T-helper 1 cell treated with Interleukin-12 subunit alpha and Interleukin-12 subunit beta and Interleukin-4 antibody, amounts not matched to agents 30 μg/mL and 1 μg/mL, for 36 hours (primary cell): Measurements from ENCODE around the gene ESPL1.

Experiments used
- H3K27ac Mint-ChIP-seq: one replicate; pipeline ENCODE4 v1.8.0; 2021; ENCODE audit warnings: mild to moderate bottlenecking, mixed read lengths
- H3K27me3 Mint-ChIP-seq: one replicate; pipeline ENCODE4 v1.8.0; 2021; ENCODE audit warnings: low read depth, mixed read lengths
- H3K36me3 Mint-ChIP-seq: one replicate; pipeline ENCODE4 v1.8.0; 2021; ENCODE audit warnings: low read depth, mixed read lengths
- H3K4me1 Mint-ChIP-seq: one replicate; pipeline ENCODE4 v1.8.0; 2021; ENCODE audit warnings: low read depth, mixed read lengths
- H3K4me3 Mint-ChIP-seq: one replicate; pipeline ENCODE4 v1.8.0; 2021; ENCODE audit warnings: mild to moderate bottlenecking, moderate library complexity, mixed read lengths
- H3K9me3 Mint-ChIP-seq: one replicate; pipeline ENCODE4 v1.8.0; 2021; ENCODE audit warnings: mixed read lengths

Gene ESPL1

DNA sequence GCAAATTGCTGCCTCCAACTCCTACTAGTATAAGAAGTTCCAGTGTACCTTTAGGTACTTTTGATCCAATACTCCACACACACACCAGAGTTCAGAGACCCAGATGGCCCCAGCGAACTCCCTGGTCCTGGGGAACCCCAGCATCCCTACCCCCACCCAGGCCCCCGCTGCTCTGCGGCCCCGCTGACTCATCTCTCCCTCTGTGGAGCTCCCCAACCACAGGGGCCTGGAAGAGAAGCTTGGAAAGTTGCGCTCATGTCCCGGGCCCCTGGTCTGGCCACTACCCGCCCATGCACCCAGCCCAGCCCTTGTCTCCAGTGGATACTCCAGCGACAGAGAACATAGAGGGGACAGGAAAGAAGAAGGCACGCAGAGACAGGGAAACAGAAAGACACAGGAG is 72.3 kb downstream of the ESPL1 start:
- no peaks in the 10 kb centered on the region for H3K36me3 Mint-ChIP-seq
- H3K4me3 Mint-ChIP-seq = no peak overlapping the region
- H3K27me3 Mint-ChIP-seq = peaks cover 48% of the 10 kb centered on the region
- H3K27ac Mint-ChIP-seq = no peak overlapping the region
- peaks cover 20% of the 10 kb centered on the region for H3K4me1 Mint-ChIP-seq
- no peaks in the 10 kb centered on the region for H3K9me3 Mint-ChIP-seq
